IMR-90 (cell line): ENCODE data around the gene MED12. TPM values are rescaled to one million over a fixed set of nuclear protein-coding genes. Genes with fewer than 3 reads are reported as not detected.

Experiments
- ATAC-seq: fragments of 200-7000 bp; cut with Tn5 transposase; 2 replicates; pipeline ENCODE4 v1.9.1; 2020; ENCODE audit warnings: low read depth, mild to moderate bottlenecking, moderate library complexity
- BruUV-seq: library from RNA; stranded (reverse); fragments of 400-500 nt; replicated peaks from 2 replicates; lab custom pipeline; 2021; lab: Mats Ljungman, UMichigan
- CTCF ChIA-PET: fragments of 300-600 bp; formaldehyde crosslinking; extraction: SDS; loops from one replicate; lab custom pipeline; 2021; ENCODE audit warnings: antibody characterized with exemption; lab: Yijun Ruan, JAX
- POLR2A ChIA-PET: fragments of 300-600 bp; sonication (Branson Sonifier 250); formaldehyde crosslinking; loops from one replicate; lab custom pipeline; 2022; ENCODE audit warnings: antibody characterized with exemption; ENCODE audit not compliant: unreplicated experiment; lab: Charles Lee
- DNase-seq: peaks from one replicate; pipeline ENCODE4 v3.0.0; 2013
- H2AFZ ChIP-seq: replicated peaks from 2 replicates; pipeline ENCODE3; 2013; ENCODE audit warnings: low read length, mild to moderate bottlenecking; ENCODE audit not compliant: poor library complexity
- H2AK5ac ChIP-seq: 2 replicates; pipeline ENCODE4 v1.6.1; 2013; ENCODE audit warnings: low read depth, low read length, inconsistent platforms
- H2AK9ac ChIP-seq: replicated peaks from 2 replicates; pipeline ENCODE3; 2013; ENCODE audit warnings: mild to moderate bottlenecking, low read depth, low read length, moderate library complexity; ENCODE audit not compliant: poor library complexity
- H2BK120ac ChIP-seq: 2 replicates; pipeline ENCODE4 v1.6.1; 2013; ENCODE audit warnings: low read depth, low read length, inconsistent platforms
- H2BK15ac ChIP-seq: 3 replicates; pipeline ENCODE4 v1.6.1; 2013; ENCODE audit warnings: low read depth, low read length, inconsistent platforms
- H2BK20ac ChIP-seq: 2 replicates; pipeline ENCODE4 v1.6.1; 2013; ENCODE audit warnings: low read depth, mild to moderate bottlenecking, inconsistent platforms, low read length, moderate library complexity
- H2BK5ac ChIP-seq: 2 replicates; pipeline ENCODE4 v1.6.1; 2013; ENCODE audit warnings: mild to moderate bottlenecking, low read depth, low read length, inconsistent platforms; ENCODE audit not compliant: poor library complexity, severe bottlenecking
- H3K14ac ChIP-seq: replicated peaks from 2 replicates; pipeline ENCODE4 v1.6.1; 2013; ENCODE audit warnings: low read depth, low read length, inconsistent platforms
- H3K18ac ChIP-seq: 2 replicates; pipeline ENCODE4 v1.6.1; 2013; ENCODE audit warnings: low read depth, low read length, control low read depth
- H3K23ac ChIP-seq: 2 replicates; pipeline ENCODE4 v1.6.1; 2013; ENCODE audit warnings: low read depth, low read length, inconsistent platforms
- H3K27ac ChIP-seq: 2 replicates; pipeline ENCODE4 v1.5.1; 2013; ENCODE audit warnings: mild to moderate bottlenecking, control low read depth, low read length; ENCODE audit not compliant: insufficient read depth
- H3K27me3 ChIP-seq: 2 replicates; pipeline ENCODE4 v1.6.1; 2013; ENCODE audit warnings: low read length; ENCODE audit not compliant: control insufficient read depth, insufficient read depth
- H3K36me3 ChIP-seq: 2 replicates; pipeline ENCODE4 v1.6.1; 2013; ENCODE audit warnings: low read length, mixed read lengths; ENCODE audit not compliant: control insufficient read depth, insufficient read depth
- H3K4ac ChIP-seq: 2 replicates; pipeline ENCODE4 v1.6.1; 2013; ENCODE audit warnings: low read depth, low read length, inconsistent platforms
- H3K4me1 ChIP-seq: 2 replicates; pipeline ENCODE4 v1.6.1; 2013; ENCODE audit warnings: low read length, mixed read lengths; ENCODE audit not compliant: control insufficient read depth, insufficient read depth
- H3K4me2 ChIP-seq: 2 replicates; pipeline ENCODE4 v1.6.1; 2013; ENCODE audit warnings: low read depth, mild to moderate bottlenecking, control low read depth, low read length, moderate library complexity
- H3K4me3 ChIP-seq: 2 replicates; pipeline ENCODE4 v1.5.1; 2013; ENCODE audit warnings: low read depth, mild to moderate bottlenecking, control low read depth, low read length, moderate library complexity; ENCODE audit not compliant: insufficient read depth
- H3K56ac ChIP-seq: 2 replicates; pipeline ENCODE4 v1.6.1; 2013; ENCODE audit warnings: low read length, inconsistent platforms; ENCODE audit not compliant: insufficient read depth; ENCODE audit errors: extremely low read depth
- H3K79me1 ChIP-seq, 2 experiments: 2 replicates each; pipeline ENCODE4 v1.6.1; 2013; ENCODE audit warnings: low read length in 2 of 2, inconsistent platforms in 1 of 2, low read depth in 1 of 2
- H3K9ac ChIP-seq: 2 replicates; pipeline ENCODE4 v1.6.1; 2013; ENCODE audit warnings: low read depth, low read length, control low read depth
- H3K9me1 ChIP-seq: 2 replicates; pipeline ENCODE4 v1.6.1; 2013; ENCODE audit warnings: low read length, inconsistent platforms; ENCODE audit not compliant: insufficient read depth
- H3K9me3 ChIP-seq: 2 replicates; pipeline ENCODE4 v1.6.1; 2013; ENCODE audit warnings: low read length; ENCODE audit not compliant: control insufficient read depth, insufficient read depth
- H4K20me1 ChIP-seq: 2 replicates; pipeline ENCODE4 v1.6.1; 2013; ENCODE audit warnings: low read length, inconsistent platforms; ENCODE audit not compliant: insufficient read depth
- H4K5ac ChIP-seq: 2 replicates; pipeline ENCODE4 v1.6.1; 2013; ENCODE audit warnings: mild to moderate bottlenecking, low read depth, low read length, control low read depth
- H4K8ac ChIP-seq, 2 experiments: 2 replicates each; pipeline ENCODE4 v1.6.1; 2013; ENCODE audit warnings: low read depth in 2 of 2, low read length in 2 of 2, control low read depth in 1 of 2, inconsistent platforms in 1 of 2
- H4K91ac ChIP-seq: 2 replicates; pipeline ENCODE4 v1.6.1; 2013; ENCODE audit warnings: low read depth, low read length, inconsistent platforms; ENCODE audit not compliant: insufficient read depth
- BHLHE40 ChIP-seq: fragments of 150-350 bp; IDR thresholded peaks from 2 replicates; pipeline ENCODE4 v1.6.1; 2016; ENCODE audit warnings: mild to moderate bottlenecking, low read depth, low read length
- CEBPB ChIP-seq: IDR thresholded peaks from 2 replicates; pipeline ENCODE4 v1.6.1; 2012; ENCODE audit warnings: low read depth, low read length, improper control_type of control experiment
- CHD1 ChIP-seq: IDR thresholded peaks from 2 replicates; pipeline ENCODE4 v1.6.1; 2012; ENCODE audit warnings: low read depth, low read length, improper control_type of control experiment
- FOS ChIP-seq: fragments of 150-350 bp; IDR thresholded peaks from 2 replicates; pipeline ENCODE4 v1.6.1; 2016; ENCODE audit warnings: low read depth, low read length
- MAFK ChIP-seq: IDR thresholded peaks from 2 replicates; pipeline ENCODE4 v1.6.1; 2012; ENCODE audit warnings: low read depth, low read length, improper control_type of control experiment
- MAZ ChIP-seq: IDR thresholded peaks from 2 replicates; pipeline ENCODE4 v1.6.1; 2012; ENCODE audit warnings: low read depth, mild to moderate bottlenecking, low read length, improper control_type of control experiment, moderate library complexity, borderline replicate concordance
- MXI1 ChIP-seq: IDR thresholded peaks from 2 replicates; pipeline ENCODE4 v1.6.1; 2012; ENCODE audit warnings: low read depth, mild to moderate bottlenecking, low read length, moderate library complexity, borderline replicate concordance
- NFE2L2 ChIP-seq: fragments of 150-350 bp; IDR thresholded peaks from 2 replicates; pipeline ENCODE4 v1.6.1; 2016; ENCODE audit warnings: low read depth, mild to moderate bottlenecking, low read length
- POLR2A ChIP-seq: IDR thresholded peaks from 2 replicates; pipeline ENCODE4 v1.6.1; 2012; ENCODE audit warnings: mild to moderate bottlenecking, low read depth, low read length
- RAD21 ChIP-seq: IDR thresholded peaks from 2 replicates; pipeline ENCODE4 v1.6.1; 2012; ENCODE audit warnings: low read length, improper control_type of control experiment
- RCOR1 ChIP-seq: IDR thresholded peaks from 2 replicates; pipeline ENCODE4 v1.6.1; 2012; ENCODE audit warnings: mild to moderate bottlenecking, low read length, improper control_type of control experiment; ENCODE audit not compliant: insufficient replicate concordance
- RFX5 ChIP-seq: IDR thresholded peaks from 2 replicates; pipeline ENCODE4 v1.8.0; 2012; ENCODE audit warnings: low read depth, mild to moderate bottlenecking, low read length, moderate library complexity
- SMC3 ChIP-seq: fragments of 150-350 bp; IDR thresholded peaks from 2 replicates; pipeline ENCODE4 v1.6.1; 2016; ENCODE audit warnings: low read depth, mild to moderate bottlenecking, antibody characterized with exemption, low read length, moderate library complexity
- WGBS, 2 experiments: methylation state at CpG; one replicate each; pipeline versions ENCODE4 v1.1.5 to v1.1.7; 2013; ENCODE audit warnings: missing lambda C conversion rate in 2 of 2; ENCODE audit not compliant: insufficient read length in 1 of 2; ENCODE audit errors: extremely low coverage in 2 of 2; 5-methylcytosine and 5-hydroxymethylcytosine counted together
- dilution Hi-C: fragments of 300-500 bp; cut with HindIII; formaldehyde crosslinking; loops from one replicate; pipeline ENCODE4 v1.14.3; 2018; ENCODE audit warnings: low sequenced_read_pairs; ENCODE audit not compliant: unreplicated experiment
- in situ Hi-C: fragments of 300-500 bp; cut with MboI; formaldehyde crosslinking; loops from 3 replicates; pipeline ENCODE4 v1.14.3; 2019; ENCODE audit warnings: low sequenced_read_pairs, inconsistent platforms, mixed read lengths
- intact Hi-C: fragments of 100-400 bp; cut with micrococcal nuclease; formaldehyde crosslinking; loops from 2 replicates; pipeline ENCODE4 v1.10.0; 2022
- polyA plus RNA-seq, 3 experiments: library from polyadenylated mRNA; depleted of rRNA; stranded (reverse); fragments of >200 nt; gene quantifications; 2 replicates each; pipeline ENCODE4 v1.2.3, GENCODE V29; 2012; ENCODE audit warnings: low replicate concordance in 1 of 3
- total RNA-seq: library from RNA; depleted of rRNA; stranded (reverse); fragments of >200 nt; gene quantifications from 2 replicates; pipeline ENCODE4 v1.2.3, GENCODE V29; 2012
- TF ChIP-seq, protein P1 (sequence below): fragments of 150-350 bp; IDR thresholded peaks from 2 replicates; pipeline ENCODE4 v1.6.1; 2017; ENCODE audit warnings: mild to moderate bottlenecking, antibody characterized with exemption, low read length, low read depth
- TF ChIP-seq, protein P2 (sequence below): conservative IDR thresholded peaks from 2 replicates; pipeline ENCODE4 v1.5.1; 2012; ENCODE audit warnings: mild to moderate bottlenecking, low read depth, low read length, improper control_type of control experiment
- TF ChIP-seq, protein P3 (sequence below): fragments of 150-350 bp; IDR thresholded peaks from 2 replicates; pipeline ENCODE4 v1.6.1; 2016; ENCODE audit warnings: low read depth, mild to moderate bottlenecking, low read length, moderate library complexity, borderline replicate concordance

Gene MED12
- total and polyA plus RNA-seq, 2 of the 4 experiments (the other 2 are of a cell fraction): 9.1 to 19.8 TPM

DNA sequence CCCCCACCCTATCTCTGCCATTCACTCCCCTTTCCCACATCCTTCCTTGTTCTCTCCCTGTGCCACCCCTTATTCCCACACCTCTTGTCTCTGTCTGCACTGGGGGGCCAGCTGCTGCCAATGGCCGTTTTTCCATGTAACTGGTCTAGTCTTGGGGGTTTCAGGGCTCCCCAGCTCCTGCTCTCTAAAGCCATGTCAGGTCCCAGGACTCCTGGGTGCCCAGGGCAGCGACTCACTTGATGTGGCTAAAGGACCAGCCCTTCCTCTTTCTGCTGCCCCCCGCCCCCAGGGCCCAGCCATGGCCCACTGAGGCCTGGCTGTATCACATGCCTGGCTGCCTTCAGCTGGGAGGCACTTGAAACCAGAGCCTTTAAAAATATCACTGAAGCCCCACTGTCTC lies 36.2 kb downstream of the MED12 start:
- H2AK9ac ChIP-seq: no peak overlapping the region
- DNase-seq (no peak), ATAC-seq (no peak)
- no peak overlapping the region for H2AK5ac ChIP-seq
- H3K27me3 ChIP-seq: peaks cover 10% of the 10 kb centered on the region; the same call in 1 of the 2 replicates
- in situ Hi-C loops (no loop called here), dilution Hi-C loops (no loop called here), intact Hi-C loops (no loop called here)
- no peak overlapping the region for H2BK15ac ChIP-seq
- H2AFZ ChIP-seq: no peak overlapping the region
- no peaks in the 10 kb centered on the region for H4K20me1 ChIP-seq
- H3K18ac ChIP-seq: no peak overlapping the region
- no peak overlapping the region for H3K4me2 ChIP-seq
- TF ChIP-seq, protein P1, sequence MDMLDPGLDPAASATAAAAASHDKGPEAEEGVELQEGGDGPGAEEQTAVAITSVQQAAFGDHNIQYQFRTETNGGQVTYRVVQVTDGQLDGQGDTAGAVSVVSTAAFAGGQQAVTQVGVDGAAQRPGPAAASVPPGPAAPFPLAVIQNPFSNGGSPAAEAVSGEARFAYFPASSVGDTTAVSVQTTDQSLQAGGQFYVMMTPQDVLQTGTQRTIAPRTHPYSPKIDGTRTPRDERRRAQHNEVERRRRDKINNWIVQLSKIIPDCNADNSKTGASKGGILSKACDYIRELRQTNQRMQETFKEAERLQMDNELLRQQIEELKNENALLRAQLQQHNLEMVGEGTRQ: no peak
- no peak for TF ChIP-seq NFE2L2
- TF ChIP-seq MAZ: no peak
- no peak for TF ChIP-seq BHLHE40
- TF ChIP-seq, protein P2, sequence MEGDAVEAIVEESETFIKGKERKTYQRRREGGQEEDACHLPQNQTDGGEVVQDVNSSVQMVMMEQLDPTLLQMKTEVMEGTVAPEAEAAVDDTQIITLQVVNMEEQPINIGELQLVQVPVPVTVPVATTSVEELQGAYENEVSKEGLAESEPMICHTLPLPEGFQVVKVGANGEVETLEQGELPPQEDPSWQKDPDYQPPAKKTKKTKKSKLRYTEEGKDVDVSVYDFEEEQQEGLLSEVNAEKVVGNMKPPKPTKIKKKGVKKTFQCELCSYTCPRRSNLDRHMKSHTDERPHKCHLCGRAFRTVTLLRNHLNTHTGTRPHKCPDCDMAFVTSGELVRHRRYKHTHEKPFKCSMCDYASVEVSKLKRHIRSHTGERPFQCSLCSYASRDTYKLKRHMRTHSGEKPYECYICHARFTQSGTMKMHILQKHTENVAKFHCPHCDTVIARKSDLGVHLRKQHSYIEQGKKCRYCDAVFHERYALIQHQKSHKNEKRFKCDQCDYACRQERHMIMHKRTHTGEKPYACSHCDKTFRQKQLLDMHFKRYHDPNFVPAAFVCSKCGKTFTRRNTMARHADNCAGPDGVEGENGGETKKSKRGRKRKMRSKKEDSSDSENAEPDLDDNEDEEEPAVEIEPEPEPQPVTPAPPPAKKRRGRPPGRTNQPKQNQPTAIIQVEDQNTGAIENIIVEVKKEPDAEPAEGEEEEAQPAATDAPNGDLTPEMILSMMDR: no peak
- TF ChIP-seq RAD21: no peak
- no peak for TF ChIP-seq FOS
- no peak for TF ChIP-seq MAFK
- TF ChIP-seq RCOR1: no peak
- TF ChIP-seq CEBPB: no peak
- no peak for TF ChIP-seq MXI1
- no peak for TF ChIP-seq POLR2A
- TF ChIP-seq RFX5: no peak
- no peak for TF ChIP-seq SMC3
- TF ChIP-seq CHD1: no peak
- TF ChIP-seq, protein P3, sequence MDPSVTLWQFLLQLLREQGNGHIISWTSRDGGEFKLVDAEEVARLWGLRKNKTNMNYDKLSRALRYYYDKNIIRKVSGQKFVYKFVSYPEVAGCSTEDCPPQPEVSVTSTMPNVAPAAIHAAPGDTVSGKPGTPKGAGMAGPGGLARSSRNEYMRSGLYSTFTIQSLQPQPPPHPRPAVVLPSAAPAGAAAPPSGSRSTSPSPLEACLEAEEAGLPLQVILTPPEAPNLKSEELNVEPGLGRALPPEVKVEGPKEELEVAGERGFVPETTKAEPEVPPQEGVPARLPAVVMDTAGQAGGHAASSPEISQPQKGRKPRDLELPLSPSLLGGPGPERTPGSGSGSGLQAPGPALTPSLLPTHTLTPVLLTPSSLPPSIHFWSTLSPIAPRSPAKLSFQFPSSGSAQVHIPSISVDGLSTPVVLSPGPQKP: no peak
- no peak overlapping the region for H3K14ac ChIP-seq
- H2BK120ac ChIP-seq: no peak overlapping the region
- H2BK5ac ChIP-seq: no peak overlapping the region
- no peaks in the 10 kb centered on the region for H3K9me3 ChIP-seq
- H3K36me3 ChIP-seq: no peaks in the 10 kb centered on the region
- CTCF ChIA-PET: no interaction called here
- H3K4me3 ChIP-seq: no peak overlapping the region
- no peak overlapping the region for H3K23ac ChIP-seq
- H3K4me1 ChIP-seq: no peaks in the 10 kb centered on the region
- no peak overlapping the region for H2BK20ac ChIP-seq
- H4K91ac ChIP-seq: no peak overlapping the region
- H4K5ac ChIP-seq: no peak overlapping the region
- no CpG with 5 or more reads among the region's 3 CpGs for WGBS, 2 experiments
- no peak overlapping the region for H3K9ac ChIP-seq
- POLR2A ChIA-PET: no interaction called here
- no peaks in the 10 kb centered on the region for H3K79me1 ChIP-seq
- no peak overlapping the region for H3K56ac ChIP-seq
- H3K9me1 ChIP-seq: no peaks in the 10 kb centered on the region
- BruUV-seq: no TSS peak
- no peak overlapping the region for H3K4ac ChIP-seq
- no peak overlapping the region for H4K8ac ChIP-seq
- no peak overlapping the region for H3K27ac ChIP-seq
